ENCODE results near the gene CDKAL1.

Gene CDKAL1

DNA sequence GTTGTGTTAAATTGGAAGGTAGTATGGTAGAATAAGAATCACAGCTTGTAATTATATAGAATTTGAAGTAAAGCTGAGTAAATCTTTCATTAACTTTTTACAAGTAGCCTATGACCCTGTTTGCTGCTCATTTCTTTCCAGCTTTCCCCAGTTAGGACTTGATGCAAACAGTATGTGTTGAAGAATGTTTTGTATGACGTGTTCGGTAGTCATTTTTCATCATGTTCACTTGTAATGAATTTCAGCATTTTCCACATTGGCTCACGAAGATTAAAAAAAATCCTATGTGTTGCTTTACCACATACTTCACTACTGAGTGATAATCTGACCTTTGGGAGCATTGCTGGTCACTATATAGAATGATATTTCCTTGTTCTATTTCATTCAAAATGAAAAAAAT is 162.4 kb downstream of the CDKAL1 start:
- H3K18ac ChIP-seq (ENCODE audit: low read depth in 1 of 2, low read length in 2 of 2), result no peak overlapping the region
- no peak overlapping the region for H3K27ac ChIP-seq (ENCODE audit: low read length, poor library complexity, severe bottlenecking)
- peaks cover 13% of the 10 kb centered on the region for H3K79me1 ChIP-seq (replicated peaks; ENCODE audit: low read length, poor library complexity, severe bottlenecking)
- H2AFZ ChIP-seq (ENCODE audit: low read depth, low read length), result no peak overlapping the region
- H3K4me2 ChIP-seq (ENCODE audit: low read length, poor library complexity, severe bottlenecking), result no peak overlapping the region
- H2BK15ac ChIP-seq (ENCODE audit: low read depth, poor library complexity, severe bottlenecking), result no peak overlapping the region
- H2BK120ac ChIP-seq (ENCODE audit: low read depth, low read length), result no peak overlapping the region
- WGBS, result no CpG with 5 or more reads among the region's 3 CpGs
- no peak overlapping the region for H3K23ac ChIP-seq (ENCODE audit: low read length in 2 of 2)
- no peak overlapping the region for H2AK5ac ChIP-seq (ENCODE audit: low read length, severe bottlenecking)
- H2BK12ac ChIP-seq (ENCODE audit: low read length in 2 of 2), result no peak overlapping the region
- no peak overlapping the region for H2BK5ac ChIP-seq (ENCODE audit: low read depth, low read length, poor library complexity, severe bottlenecking)
- no peak overlapping the region for H4K91ac ChIP-seq (ENCODE audit: low read length)
- peak overlapping the region; percentile 46 for H3K9ac ChIP-seq (ENCODE audit: low read length)
- H3K27me3 ChIP-seq (ENCODE audit: control insufficient read depth in 1 of 2, insufficient read depth in 1 of 2, low read length in 2 of 2), result no peaks in the 10 kb centered on the region
- no peak overlapping the region for H4K8ac ChIP-seq (ENCODE audit: low read length)
- H3K9me3 ChIP-seq (ENCODE audit: control insufficient read depth, low read length), result no peaks in the 10 kb centered on the region
- peak; percentile 50 for DNase-seq
- no peak overlapping the region for H3K14ac ChIP-seq (ENCODE audit: low read length in 2 of 2)
- peaks cover 2% of the 10 kb centered on the region for H3K4me1 ChIP-seq (ENCODE audit: control insufficient read depth, insufficient read depth, low read depth, low read length)
- H3K36me3 ChIP-seq (ENCODE audit: control insufficient read depth in 1 of 2, insufficient read depth in 2 of 2, low read depth in 1 of 2, low read length in 2 of 2), result no peaks in the 10 kb centered on the region
- H3K4me3 ChIP-seq (ENCODE audit: insufficient read depth in 1 of 2, low read depth in 1 of 2, low read length in 2 of 2), result no peak overlapping the region
- no peak overlapping the region for H3K4ac ChIP-seq (ENCODE audit: low read depth in 1 of 2, low read length in 2 of 2)

DNA sequence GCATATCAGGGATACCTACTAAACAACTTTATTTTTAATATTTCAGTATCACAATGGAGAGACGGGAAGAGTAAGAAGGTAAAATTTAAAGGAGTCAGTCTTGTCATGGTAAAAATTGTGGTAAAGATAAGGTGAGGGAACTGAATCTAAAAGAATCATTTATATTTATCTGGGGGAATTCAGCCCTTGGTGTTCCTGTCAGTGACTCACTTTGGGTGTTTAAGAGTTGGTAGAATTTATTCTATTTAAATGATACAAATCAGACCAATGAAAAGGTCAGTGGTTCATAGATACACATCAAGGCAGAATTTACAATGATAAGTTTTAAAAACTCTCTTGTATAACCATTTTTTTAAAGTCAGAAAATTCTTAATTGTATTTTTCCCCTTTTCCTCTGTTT is 164.4 kb downstream of the CDKAL1 start:
- Histone ChIP-seq H3K79me1 (replicated peaks; ENCODE audit: low read length, poor library complexity, severe bottlenecking) (peaks cover 22% of the 10 kb centered on the region), H4K8ac (ENCODE audit: low read length) (no peak overlapping the region), H3K36me3 (ENCODE audit: control insufficient read depth in 1 of 2, insufficient read depth in 2 of 2, low read depth in 1 of 2, low read length in 2 of 2) (no peaks in the 10 kb centered on the region), H3K9me3 (ENCODE audit: control insufficient read depth, low read length) (no peaks in the 10 kb centered on the region), H2BK12ac (ENCODE audit: low read length in 2 of 2) (no peak overlapping the region), H3K27ac (ENCODE audit: low read length, poor library complexity, severe bottlenecking) (no peak overlapping the region), H4K91ac (ENCODE audit: low read length) (no peak overlapping the region), H3K4me3 (ENCODE audit: insufficient read depth in 1 of 2, low read depth in 1 of 2, low read length in 2 of 2) (no peak overlapping the region), H2BK120ac (ENCODE audit: low read depth, low read length) (no peak overlapping the region), H3K4me1 (ENCODE audit: control insufficient read depth, insufficient read depth, low read depth, low read length) (no peaks in the 10 kb centered on the region), H3K18ac (ENCODE audit: low read depth in 1 of 2, low read length in 2 of 2) (no peak overlapping the region), H2BK15ac (ENCODE audit: low read depth, poor library complexity, severe bottlenecking) (no peak overlapping the region), H2AFZ (ENCODE audit: low read depth, low read length) (no peak overlapping the region), H3K9ac (ENCODE audit: low read length) (no peak overlapping the region), H2AK5ac (ENCODE audit: low read length, severe bottlenecking) (peak overlapping the region; percentile 65), H3K4ac (ENCODE audit: low read depth in 1 of 2, low read length in 2 of 2) (no peak overlapping the region), H3K23ac (ENCODE audit: low read length in 2 of 2) (no peak overlapping the region), H3K27me3 (ENCODE audit: control insufficient read depth in 1 of 2, insufficient read depth in 1 of 2, low read length in 2 of 2) (no peaks in the 10 kb centered on the region), H3K4me2 (ENCODE audit: low read length, poor library complexity, severe bottlenecking) (no peak overlapping the region), H2BK5ac (ENCODE audit: low read depth, low read length, poor library complexity, severe bottlenecking) (no peak overlapping the region), H3K14ac (ENCODE audit: low read length in 2 of 2) (no peak overlapping the region)
- DNase-seq, result no peak
- WGBS, result 100% methylated on average over 1 of the region's 1 CpG

- no peak overlapping the region for H4K8ac ChIP-seq (ENCODE audit: low read length)
- H3K23ac ChIP-seq (ENCODE audit: low read length in 2 of 2), result no peak overlapping the region
- H3K79me1 ChIP-seq (replicated peaks; ENCODE audit: low read length, poor library complexity, severe bottlenecking), result peaks cover 18% of the 10 kb centered on the region
- H4K91ac ChIP-seq (ENCODE audit: low read length), result no peak overlapping the region
- H3K27ac ChIP-seq (ENCODE audit: low read length, poor library complexity, severe bottlenecking), result no peak overlapping the region
- DNase-seq, result no peak
- H2BK120ac ChIP-seq (ENCODE audit: low read depth, low read length), result no peak overlapping the region
- no peak overlapping the region for H3K9ac ChIP-seq (ENCODE audit: low read length)
- no peak overlapping the region for H3K4me3 ChIP-seq (ENCODE audit: insufficient read depth in 1 of 2, low read depth in 1 of 2, low read length in 2 of 2)
- H3K14ac ChIP-seq (ENCODE audit: low read length in 2 of 2), result no peak overlapping the region
- H3K4me2 ChIP-seq (ENCODE audit: low read length, poor library complexity, severe bottlenecking), result no peak overlapping the region
- no peaks in the 10 kb centered on the region for H3K36me3 ChIP-seq (ENCODE audit: control insufficient read depth in 1 of 2, insufficient read depth in 2 of 2, low read depth in 1 of 2, low read length in 2 of 2)
- H3K27me3 ChIP-seq (ENCODE audit: control insufficient read depth in 1 of 2, insufficient read depth in 1 of 2, low read length in 2 of 2), result no peaks in the 10 kb centered on the region
- H2AK5ac ChIP-seq (ENCODE audit: low read length, severe bottlenecking), result no peak overlapping the region
- 93% methylated on average over 3 of the region's 4 CpGs for WGBS
- H3K18ac ChIP-seq (ENCODE audit: low read depth in 1 of 2, low read length in 2 of 2), result no peak overlapping the region
- no peak overlapping the region for H2AFZ ChIP-seq (ENCODE audit: low read depth, low read length)
- H2BK15ac ChIP-seq (ENCODE audit: low read depth, poor library complexity, severe bottlenecking), result no peak overlapping the region
- H3K4ac ChIP-seq (ENCODE audit: low read depth in 1 of 2, low read length in 2 of 2), result no peak overlapping the region
- H3K9me3 ChIP-seq (ENCODE audit: control insufficient read depth, low read length), result no peaks in the 10 kb centered on the region
- H2BK5ac ChIP-seq (ENCODE audit: low read depth, low read length, poor library complexity, severe bottlenecking), result no peak overlapping the region
- H2BK12ac ChIP-seq (ENCODE audit: low read length in 2 of 2), result no peak overlapping the region
- no peaks in the 10 kb centered on the region for H3K4me1 ChIP-seq (ENCODE audit: control insufficient read depth, insufficient read depth, low read depth, low read length)
These were observed 165.1 kb downstream of the CDKAL1 start for GRCh38 chr6:20699402-20699801.

GRCh38 chr6:20700375-20700774 is 166.1 kb downstream of the CDKAL1 start:
- no peak overlapping the region for H3K18ac ChIP-seq (ENCODE audit: low read depth in 1 of 2, low read length in 2 of 2)
- no peak for DNase-seq
- H3K9me3 ChIP-seq (ENCODE audit: control insufficient read depth, low read length), result no peaks in the 10 kb centered on the region
- H3K23ac ChIP-seq (ENCODE audit: low read length in 2 of 2), result no peak overlapping the region
- H2BK12ac ChIP-seq (ENCODE audit: low read length in 2 of 2), result no peak overlapping the region
- no peak overlapping the region for H2AFZ ChIP-seq (ENCODE audit: low read depth, low read length)
- no peak overlapping the region for H3K27ac ChIP-seq (ENCODE audit: low read length, poor library complexity, severe bottlenecking)
- H3K9ac ChIP-seq (ENCODE audit: low read length), result no peak overlapping the region
- no peaks in the 10 kb centered on the region for H3K36me3 ChIP-seq (ENCODE audit: control insufficient read depth in 1 of 2, insufficient read depth in 2 of 2, low read depth in 1 of 2, low read length in 2 of 2)
- peaks cover 16% of the 10 kb centered on the region for H3K79me1 ChIP-seq (replicated peaks; ENCODE audit: low read length, poor library complexity, severe bottlenecking)
- no peak overlapping the region for H2BK120ac ChIP-seq (ENCODE audit: low read depth, low read length)
- H3K14ac ChIP-seq (ENCODE audit: low read length in 2 of 2), result no peak overlapping the region
- no peak overlapping the region for H4K8ac ChIP-seq (ENCODE audit: low read length)
- H3K27me3 ChIP-seq (ENCODE audit: control insufficient read depth in 1 of 2, insufficient read depth in 1 of 2, low read length in 2 of 2), result no peaks in the 10 kb centered on the region
- H3K4me3 ChIP-seq (ENCODE audit: insufficient read depth in 1 of 2, low read depth in 1 of 2, low read length in 2 of 2), result no peak overlapping the region
- no peak overlapping the region for H3K4ac ChIP-seq (ENCODE audit: low read depth in 1 of 2, low read length in 2 of 2)
- no peak overlapping the region for H2AK5ac ChIP-seq (ENCODE audit: low read length, severe bottlenecking)
- no peaks in the 10 kb centered on the region for H3K4me1 ChIP-seq (ENCODE audit: control insufficient read depth, insufficient read depth, low read depth, low read length)
- no peak overlapping the region for H2BK5ac ChIP-seq (ENCODE audit: low read depth, low read length, poor library complexity, severe bottlenecking)
- H3K4me2 ChIP-seq (ENCODE audit: low read length, poor library complexity, severe bottlenecking), result no peak overlapping the region
- H2BK15ac ChIP-seq (ENCODE audit: low read depth, poor library complexity, severe bottlenecking), result no peak overlapping the region
- no peak overlapping the region for H4K91ac ChIP-seq (ENCODE audit: low read length)

Measured in mesenchymal stem cell (in vitro differentiated cells and primary cell).